CD4-positive, alpha-beta T cell treated with Interleukin-1 beta for 1 hour (primary cell): Measurements from ENCODE around the gene RIMBP3B.
"Not testable (repeated sequence)": the region's sequence is repeated elsewhere in the genome, so short reads cannot be mapped to it uniquely, and the experiment has no call there.

Experiments used
- DNase-seq, 2 donors: peaks; one replicate each; pipeline ENCODE4 v3.0.0-alpha.2; 2020 to 2022

Gene RIMBP3B

GRCh38 chr22:21417227-21417746 lies 33.7 kb downstream of the RIMBP3B start, which contains the start of gene HIC2:
Gene HIC2 (plus strand): TSS chr22:21417371. CDS start chr22:21442832, 25,461 bp downstream.
- DNase-seq: peak; percentile 1 to 14

- DNase-seq: peak; percentile 7 to 15
These were observed 34.3 kb downstream of the RIMBP3B start for GRCh38 chr22:21417853-21418252.

- not testable (repeated sequence) for DNase-seq
These were observed 35.6 kb downstream of the RIMBP3B start for GRCh38 chr22:21418974-21419638.

GRCh38 chr22:21420180-21420763 lies 36.7 kb downstream of the RIMBP3B start:
- peak in 1 of 2 donors; percentile 7 for DNase-seq

- DNase-seq: not testable (repeated sequence)
These were observed 40.6 kb downstream of the RIMBP3B start for GRCh38 chr22:21424084-21424709.

GRCh38 chr22:21434378-21435233 lies 51.1 kb downstream of the RIMBP3B start:
- DNase-seq: not testable (repeated sequence)

- DNase-seq: not testable (repeated sequence)
These were observed 52.7 kb downstream of the RIMBP3B start for GRCh38 chr22:21435998-21436810.

- DNase-seq: not testable (repeated sequence)
These were observed 54.5 kb downstream of the RIMBP3B start for GRCh38 chr22:21438013-21438412.
